Stimulated activated effector memory CD8-positive, alpha-beta T cell treated with anti-CD3 and anti-CD28 coated beads, Interleukin-12 subunit alpha, Interleukin-12 subunit beta, amount 100 ng/mL, for 72 hours (primary cell): Measurements from ENCODE around the gene C14orf119.

Experiments used
- ATAC-seq: fragments of 150-1000 bp; cut with Tn5 transposase; 2 replicates; pipeline ENCODE4 v1.10.0; 2021
- DNase-seq, 2 donors: peaks; one replicate each; pipeline ENCODE4 v3.0.0; 2021 to 2022; ENCODE audit warnings: low spot score in 2 of 2
- H3K27ac Mint-ChIP-seq: one replicate; pipeline ENCODE4 v1.8.0; 2022; ENCODE audit warnings: mild to moderate bottlenecking, mixed read lengths
- H3K36me3 Mint-ChIP-seq: one replicate; pipeline ENCODE4 v1.8.0; 2022; ENCODE audit warnings: mild to moderate bottlenecking, mixed read lengths
- H3K4me1 Mint-ChIP-seq: one replicate; pipeline ENCODE4 v1.8.0; 2022; ENCODE audit warnings: mixed read lengths
- H3K4me3 Mint-ChIP-seq: one replicate; pipeline ENCODE4 v1.8.0; 2022; ENCODE audit warnings: mild to moderate bottlenecking, mixed read lengths
- H3K9me3 Mint-ChIP-seq: one replicate; pipeline ENCODE4 v1.8.0; 2022; ENCODE audit warnings: mixed read lengths

The C14orf119 gene

GRCh38 chr14:23137192-23137812, 42.0 kb downstream of the C14orf119 start:
- Mint-ChIP-seq H3K4me1 (no peaks in the 10 kb centered on the region), H3K27ac (no peak overlapping the region), H3K36me3 (no peaks in the 10 kb centered on the region), H3K9me3 (no peaks in the 10 kb centered on the region), H3K4me3 (no peak overlapping the region)
- no peak for DNase-seq
- ATAC-seq: peak; percentile 16

DNA sequence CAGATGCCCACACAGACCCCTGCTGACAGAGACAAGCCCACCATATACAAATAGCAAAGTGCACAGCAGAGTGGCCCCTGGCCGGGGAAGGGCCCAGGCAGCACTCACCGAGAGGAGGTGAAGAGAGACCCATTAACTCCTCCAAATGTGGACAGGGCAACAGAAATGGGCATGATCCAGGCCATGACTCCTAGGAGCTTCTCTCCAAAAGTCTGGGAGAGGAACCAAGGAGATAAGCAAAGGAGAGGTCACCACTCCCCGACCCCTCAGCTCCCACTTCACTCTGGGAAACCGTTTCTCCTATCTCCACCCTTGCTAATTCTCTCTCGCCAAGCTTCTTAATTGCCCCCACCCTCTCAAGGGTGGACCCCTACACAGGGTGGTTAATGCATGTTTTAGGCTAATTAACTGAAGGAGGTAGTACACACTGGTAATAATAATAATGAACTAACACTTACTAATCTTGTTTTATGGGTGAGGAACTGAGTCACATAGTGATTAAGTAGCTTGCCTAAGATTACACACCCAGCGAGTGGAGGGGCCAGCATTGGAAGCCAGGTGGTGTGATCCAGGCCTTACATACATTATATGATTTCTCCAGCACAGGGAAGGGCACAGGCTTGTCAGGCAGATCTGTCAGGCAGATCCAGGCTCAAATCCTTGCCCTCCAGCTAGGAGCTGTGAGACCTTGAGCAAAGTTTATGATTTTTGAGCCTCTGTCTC, 42.7 kb downstream of the C14orf119 start:
- DNase-seq (no peak), ATAC-seq (no peak)
- H3K27ac Mint-ChIP-seq: no peak overlapping the region
- no peaks in the 10 kb centered on the region for H3K4me1 Mint-ChIP-seq
- H3K36me3 Mint-ChIP-seq: no peaks in the 10 kb centered on the region
- H3K9me3 Mint-ChIP-seq: no peaks in the 10 kb centered on the region
- no peak overlapping the region for H3K4me3 Mint-ChIP-seq

DNA sequence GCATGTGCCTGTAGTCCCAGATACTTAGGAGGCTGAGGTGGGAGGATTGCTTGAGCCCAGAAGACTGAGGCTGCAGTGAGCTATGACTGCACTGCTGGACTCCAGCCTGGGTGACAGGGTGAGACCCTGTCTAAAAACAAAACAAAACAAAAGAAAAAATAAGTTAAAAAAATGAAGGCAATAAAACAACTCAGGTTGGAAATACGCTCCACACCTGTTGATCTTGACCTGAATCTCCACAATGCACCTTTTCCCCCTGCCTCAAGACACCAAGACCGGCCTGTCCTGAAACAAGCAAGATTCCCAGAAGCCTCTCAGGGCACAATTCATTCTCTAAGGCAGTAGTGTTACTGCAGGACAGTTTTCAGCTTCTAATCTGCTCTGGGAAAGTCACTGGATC, 44.6 kb downstream of the C14orf119 start:
- Mint-ChIP-seq H3K9me3 (no peaks in the 10 kb centered on the region), H3K27ac (no peak overlapping the region), H3K36me3 (no peaks in the 10 kb centered on the region), H3K4me1 (no peaks in the 10 kb centered on the region), H3K4me3 (no peak overlapping the region)
- DNase-seq: no peak
- no peak for ATAC-seq

DNA sequence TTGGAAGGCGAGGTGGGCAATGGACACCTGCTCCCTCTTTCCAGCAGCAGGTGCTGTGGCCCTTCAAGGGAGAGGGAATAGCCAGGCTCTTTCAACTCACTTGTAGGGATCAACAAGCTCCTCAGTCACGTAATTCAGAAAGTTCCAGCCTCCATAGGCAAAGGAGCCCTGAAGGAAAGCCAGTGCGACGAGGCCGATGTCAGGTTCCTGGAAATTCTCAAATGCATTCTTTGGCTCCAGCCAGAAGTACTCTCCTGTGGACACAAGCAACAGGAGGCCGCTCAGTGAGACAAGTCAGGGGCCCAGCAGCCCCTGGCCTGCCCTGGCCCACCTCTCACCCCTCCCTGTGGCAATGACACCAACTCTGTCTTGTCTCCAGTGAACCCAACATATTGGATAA, 45.1 kb downstream of the C14orf119 start:
- DNase-seq (no peak), ATAC-seq (no peak)
- H3K9me3 Mint-ChIP-seq: no peaks in the 10 kb centered on the region
- H3K36me3 Mint-ChIP-seq: no peaks in the 10 kb centered on the region
- H3K4me1 Mint-ChIP-seq: no peaks in the 10 kb centered on the region
- no peak overlapping the region for H3K4me3 Mint-ChIP-seq
- no peak overlapping the region for H3K27ac Mint-ChIP-seq

GRCh38 chr14:23141706-23142444, 46.6 kb downstream of the C14orf119 start:
- no peak for DNase-seq
- Mint-ChIP-seq H3K36me3 (no peaks in the 10 kb centered on the region), H3K4me3 (no peak overlapping the region), H3K27ac (no peak overlapping the region), H3K4me1 (no peaks in the 10 kb centered on the region), H3K9me3 (no peaks in the 10 kb centered on the region)
- ATAC-seq: no peak

GRCh38 chr14:23142826-23143225, 47.5 kb downstream of the C14orf119 start:
- ATAC-seq: no peak
- no peak for DNase-seq
- Mint-ChIP-seq H3K4me3 (no peak overlapping the region), H3K27ac (no peak overlapping the region), H3K9me3 (no peaks in the 10 kb centered on the region), H3K36me3 (no peaks in the 10 kb centered on the region), H3K4me1 (no peaks in the 10 kb centered on the region)

DNA sequence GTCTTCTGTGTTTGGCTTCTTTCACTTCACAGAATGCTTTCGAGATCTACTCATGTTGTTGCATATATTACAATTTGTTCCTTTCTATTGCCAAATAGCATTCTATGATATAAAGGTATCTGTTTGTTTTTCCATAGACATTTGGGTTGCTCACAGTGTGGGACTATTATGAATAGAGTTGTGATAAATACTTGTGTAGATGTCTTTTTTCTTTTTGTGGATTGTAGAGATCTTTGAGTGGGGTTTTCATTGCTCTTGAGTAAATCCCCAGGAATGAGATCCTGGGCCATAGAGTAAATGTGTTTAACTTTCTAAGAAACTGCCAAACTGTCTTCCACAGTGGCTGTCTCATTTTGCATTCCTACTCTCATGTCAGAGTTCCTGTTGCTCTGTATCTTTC, 48.6 kb downstream of the C14orf119 start:
- H3K9me3 Mint-ChIP-seq: no peaks in the 10 kb centered on the region
- H3K4me1 Mint-ChIP-seq: no peaks in the 10 kb centered on the region
- H3K27ac Mint-ChIP-seq: no peak overlapping the region
- DNase-seq (no peak), ATAC-seq (no peak)
- no peaks in the 10 kb centered on the region for H3K36me3 Mint-ChIP-seq
- no peak overlapping the region for H3K4me3 Mint-ChIP-seq

DNA sequence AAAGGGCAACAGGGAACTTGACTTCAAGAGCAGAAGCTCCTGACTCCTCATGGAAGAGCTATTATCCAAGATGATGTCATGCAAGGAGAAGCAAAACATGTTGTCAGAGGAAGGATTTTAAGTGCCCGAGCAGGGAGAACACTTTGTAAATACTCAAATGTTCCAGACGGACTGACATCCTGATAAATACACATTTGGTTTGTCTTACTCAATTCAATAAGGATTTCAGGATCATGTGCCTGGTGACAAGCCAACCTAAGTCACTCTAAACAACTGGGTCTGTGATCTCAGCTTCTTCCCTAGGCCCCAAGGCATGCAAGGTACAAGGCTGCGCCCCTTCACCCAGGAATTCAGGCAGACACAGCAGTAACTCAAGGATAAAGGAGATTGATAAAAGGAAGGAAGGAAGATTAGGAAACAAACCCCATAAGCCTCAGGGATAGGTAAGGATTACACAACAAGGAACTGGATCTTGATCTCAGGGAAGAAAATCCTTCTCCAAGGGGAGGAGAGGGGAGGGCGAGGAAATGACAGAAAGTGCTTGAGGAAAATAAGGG, 50.6 kb downstream of the C14orf119 start:
- peak overlapping the region; percentile 11 for H3K27ac Mint-ChIP-seq
- H3K36me3 Mint-ChIP-seq: no peaks in the 10 kb centered on the region
- no peak for ATAC-seq
- no peak overlapping the region for H3K4me3 Mint-ChIP-seq
- DNase-seq: no peak
- H3K4me1 Mint-ChIP-seq: no peaks in the 10 kb centered on the region
- no peaks in the 10 kb centered on the region for H3K9me3 Mint-ChIP-seq

GRCh38 chr14:23146351-23146910, 51.1 kb downstream of the C14orf119 start:
- DNase-seq: no peak
- Mint-ChIP-seq H3K9me3 (no peaks in the 10 kb centered on the region), H3K4me3 (no peak overlapping the region), H3K4me1 (no peaks in the 10 kb centered on the region), H3K27ac (peak overlapping the region; percentile 11), H3K36me3 (no peaks in the 10 kb centered on the region)
- ATAC-seq: no peak

DNA sequence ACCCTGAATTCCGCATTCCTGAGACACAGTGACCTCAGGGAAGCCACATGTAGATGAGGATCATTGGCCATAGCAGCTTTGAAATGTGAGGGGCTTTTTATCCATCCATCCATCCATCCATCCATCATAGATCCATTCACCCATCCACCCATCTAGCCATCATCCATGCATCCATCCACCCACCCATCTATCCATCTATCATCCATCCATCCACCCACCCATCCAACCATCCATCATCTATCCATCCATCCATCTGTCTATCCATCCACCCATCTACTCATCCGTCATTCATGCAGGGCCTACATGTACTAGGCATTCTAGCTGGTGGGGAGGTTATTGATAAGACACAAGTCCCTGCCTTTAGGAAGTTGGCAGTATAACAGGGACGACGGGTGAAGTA, 51.7 kb downstream of the C14orf119 start:
- ATAC-seq (no peak), DNase-seq (no peak)
- Mint-ChIP-seq H3K4me1 (no peaks in the 10 kb centered on the region), H3K4me3 (no peak overlapping the region), H3K27ac (no peak overlapping the region), H3K36me3 (no peaks in the 10 kb centered on the region), H3K9me3 (no peaks in the 10 kb centered on the region)

DNA sequence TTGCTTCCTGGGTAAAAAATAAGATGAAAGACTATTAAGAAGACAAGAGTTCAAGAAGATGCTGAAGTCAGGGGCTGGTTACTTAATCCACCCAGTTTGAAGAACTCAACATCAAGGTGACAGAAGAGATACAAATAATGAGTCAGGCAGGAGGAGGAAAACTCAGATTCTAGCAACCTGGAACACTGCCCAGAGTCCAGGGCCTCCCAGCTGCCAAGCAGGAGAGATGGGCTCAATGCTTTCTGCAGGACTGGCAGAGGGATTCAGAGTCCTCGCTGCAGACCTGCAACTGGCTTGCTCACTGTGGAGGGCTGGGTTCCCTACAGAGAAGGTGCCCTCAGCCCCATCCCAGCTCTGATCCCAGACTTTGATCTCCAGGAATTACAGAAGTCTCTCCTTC, 52.4 kb downstream of the C14orf119 start:
- Mint-ChIP-seq H3K36me3 (no peaks in the 10 kb centered on the region), H3K9me3 (no peaks in the 10 kb centered on the region), H3K27ac (no peak overlapping the region), H3K4me3 (no peak overlapping the region), H3K4me1 (no peaks in the 10 kb centered on the region)
- DNase-seq (no peak), ATAC-seq (no peak)

GRCh38 chr14:23148591-23149249, 53.4 kb downstream of the C14orf119 start:
- no peak overlapping the region for H3K27ac Mint-ChIP-seq
- H3K4me3 Mint-ChIP-seq: no peak overlapping the region

DNA sequence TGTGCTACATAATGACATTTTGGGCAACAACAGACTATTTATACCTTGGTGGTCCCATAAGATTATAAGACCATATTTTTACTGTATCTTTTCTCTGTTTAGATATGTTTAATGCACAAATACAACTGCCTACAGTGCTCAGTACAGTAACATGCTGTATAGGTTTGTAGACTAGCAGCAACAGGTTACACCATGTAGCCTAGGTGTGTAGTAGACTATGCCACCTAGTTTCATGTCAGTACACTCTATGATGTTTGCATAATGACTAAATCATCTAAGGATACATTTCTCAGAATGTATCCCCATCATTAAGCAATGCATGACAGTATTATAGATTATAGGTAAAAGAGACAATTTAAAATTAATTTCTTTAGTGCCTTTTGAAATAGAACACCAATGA, 54.4 kb downstream of the C14orf119 start:
- Mint-ChIP-seq H3K27ac (no peak overlapping the region), H3K4me1 (no peaks in the 10 kb centered on the region), H3K4me3 (no peak overlapping the region), H3K36me3 (no peaks in the 10 kb centered on the region), H3K9me3 (no peaks in the 10 kb centered on the region)
- DNase-seq (no peak), ATAC-seq (no peak)

More at GRCh38 chr14:23148591-23149249, 53.4 kb downstream of the C14orf119 start:
- Mint-ChIP-seq H3K9me3 (no peaks in the 10 kb centered on the region), H3K4me1 (no peaks in the 10 kb centered on the region), H3K36me3 (no peaks in the 10 kb centered on the region)
- ATAC-seq (no peak), DNase-seq (no peak)
